G401 (cell line): ENCODE results near the gene MYO5A. TPM values are rescaled to one million over a fixed set of nuclear protein-coding genes. Genes with fewer than 3 reads are reported as not detected.

ENCODE experiments used
- DNase-seq: peaks from one replicate; pipeline ENCODE4 v3.0.0-alpha.2; 2015; ENCODE audit warnings: low spot score
- in situ Hi-C: cut with HindIII; loops from 2 replicates; pipeline ENCODE4 v1.10.0; 2016; ENCODE audit warnings: low sequenced_read_pairs, mixed read lengths
- total RNA-seq: library from RNA; depleted of rRNA; stranded (reverse); fragments of >200 nt; shearing (Covaris generic); gene quantifications from 2 replicates; pipeline ENCODE4 v1.2.3, GENCODE V29; 2014

MYO5A gene
- total RNA-seq, 1 experiment from 2014 or later: 10.0 TPM

- DNase-seq: peak; percentile 99
- in situ Hi-C loops: no loop called here
Measured at GRCh38 chr15:52318729-52319500, 209.8 kb downstream of the MYO5A start.

DNA sequence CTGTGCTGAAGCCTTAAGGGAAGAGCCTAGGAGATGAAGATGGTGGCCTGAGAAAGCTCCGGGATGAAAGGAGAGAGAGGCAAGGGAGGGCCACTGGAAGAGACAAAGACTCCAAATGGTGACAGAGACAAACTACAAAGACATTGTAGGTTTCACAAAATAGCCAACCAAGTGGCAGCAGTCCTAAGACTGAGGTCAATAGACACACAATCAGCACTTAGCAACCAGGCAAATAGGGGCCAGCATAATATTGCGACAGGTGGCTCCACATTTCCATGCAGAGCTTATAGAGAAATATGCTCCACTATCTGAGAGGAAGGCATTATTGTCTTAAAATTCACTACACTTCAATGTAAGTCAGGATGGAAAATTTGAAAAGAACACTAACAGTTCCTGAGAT lies 211.0 kb downstream of the MYO5A start:
- in situ Hi-C loops: no loop called here
- DNase-seq: no peak

DNA sequence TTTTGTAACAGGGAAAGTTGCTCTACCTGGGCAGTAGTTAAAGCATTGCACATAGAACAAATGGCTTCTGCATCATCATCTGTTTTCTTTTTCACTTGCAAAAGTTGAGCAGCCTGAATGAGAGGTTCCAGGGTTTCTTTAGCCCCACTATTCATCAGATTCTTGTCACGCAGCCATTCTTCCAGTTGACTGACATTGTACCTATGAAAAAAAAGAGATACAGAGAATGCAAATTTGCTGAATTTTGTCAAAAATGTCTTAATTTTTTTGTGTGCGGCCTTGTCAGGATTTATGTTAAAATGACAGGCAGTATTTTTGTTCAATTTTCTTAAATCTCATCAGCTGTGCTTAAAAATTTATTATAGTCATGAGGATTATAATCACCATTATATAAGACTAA lies 211.7 kb downstream of the MYO5A start:
- in situ Hi-C loops: no loop called here
- no peak for DNase-seq

GRCh38 chr15:52309154-52309548 lies 219.5 kb downstream of the MYO5A start:
- DNase-seq: no peak
- in situ Hi-C loops: no loop called here

- no peak for DNase-seq
- in situ Hi-C loops: no loop called here
Measured at GRCh38 chr15:52308446-52309153, 220.1 kb downstream of the MYO5A start.

DNA sequence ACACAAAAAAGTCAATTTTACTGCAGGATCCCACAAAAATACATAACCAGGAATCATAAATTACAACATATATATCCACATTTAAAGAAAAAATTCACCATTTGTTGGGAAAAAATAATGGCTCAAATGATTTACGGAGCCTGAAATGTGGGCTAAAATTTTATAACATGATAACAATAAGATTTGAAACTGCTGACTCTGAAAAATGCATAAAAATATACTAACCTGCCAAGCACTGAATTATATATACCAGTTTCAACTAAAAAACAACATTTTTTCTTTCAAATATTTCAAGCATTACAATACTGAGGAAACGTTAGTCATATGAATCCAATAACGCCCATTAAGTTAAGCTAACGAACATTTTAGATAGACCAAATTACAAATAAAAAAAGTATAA lies 220.8 kb downstream of the MYO5A start:
- in situ Hi-C loops: no loop called here

DNA sequence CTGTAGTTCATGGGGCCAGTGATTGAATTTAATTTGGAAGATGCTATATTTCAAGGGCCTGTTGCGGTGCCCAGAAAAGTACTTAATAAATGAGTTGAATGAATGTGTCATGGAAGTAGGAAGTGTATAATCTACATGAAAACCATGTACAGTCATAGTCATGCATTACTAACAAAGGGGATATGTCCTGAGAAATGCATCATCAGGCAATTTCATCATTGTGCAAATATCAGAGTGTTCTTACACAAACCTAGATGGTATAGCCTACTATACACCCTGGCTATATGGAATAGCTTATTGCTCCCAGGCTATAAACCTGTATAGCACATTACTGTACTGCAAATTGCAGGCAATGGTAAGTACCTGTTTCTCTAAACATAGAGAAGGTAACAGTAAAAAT lies 222.4 kb downstream of the MYO5A start:
- in situ Hi-C loops: no loop called here

More for the DNA sequence above, 220.8 kb downstream of the MYO5A start:
- DNase-seq: no peak

DNA sequence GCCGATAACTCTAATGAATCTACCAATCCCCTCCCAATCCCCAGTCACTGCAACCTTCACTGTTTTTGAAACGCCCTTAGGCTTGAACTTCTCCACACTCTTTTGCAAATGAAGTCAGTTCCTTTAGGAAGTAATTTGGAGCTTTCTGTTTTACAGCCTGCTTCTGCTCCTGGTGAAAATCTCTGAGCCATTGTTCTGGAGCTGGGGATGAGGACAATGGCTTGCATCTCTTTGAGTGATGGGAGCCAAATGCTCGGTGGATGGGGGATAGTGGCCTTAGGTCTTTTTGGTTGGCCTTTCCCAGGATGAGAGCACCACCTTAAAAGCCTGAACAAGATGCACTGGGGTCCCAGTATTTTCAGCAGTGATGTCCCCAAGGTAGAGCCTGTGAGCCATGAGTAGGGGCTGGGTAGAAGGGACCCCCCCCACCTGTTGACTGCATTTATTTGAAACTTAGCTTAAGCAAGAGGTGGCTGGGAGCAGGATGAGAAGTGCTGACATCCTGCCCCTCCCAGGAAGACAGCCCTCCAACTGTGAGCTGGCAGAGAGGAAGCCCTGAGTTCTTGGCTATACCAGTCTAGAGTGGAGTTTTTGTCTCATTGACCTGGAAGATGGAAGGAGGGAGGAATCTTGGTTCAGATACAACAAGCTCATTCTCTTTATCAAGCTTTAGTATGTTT lies 225.4 kb downstream of the MYO5A start:
- DNase-seq: no peak
- in situ Hi-C loops: no loop called here

More for the DNA sequence above, 222.4 kb downstream of the MYO5A start:
- no peak for DNase-seq

DNA sequence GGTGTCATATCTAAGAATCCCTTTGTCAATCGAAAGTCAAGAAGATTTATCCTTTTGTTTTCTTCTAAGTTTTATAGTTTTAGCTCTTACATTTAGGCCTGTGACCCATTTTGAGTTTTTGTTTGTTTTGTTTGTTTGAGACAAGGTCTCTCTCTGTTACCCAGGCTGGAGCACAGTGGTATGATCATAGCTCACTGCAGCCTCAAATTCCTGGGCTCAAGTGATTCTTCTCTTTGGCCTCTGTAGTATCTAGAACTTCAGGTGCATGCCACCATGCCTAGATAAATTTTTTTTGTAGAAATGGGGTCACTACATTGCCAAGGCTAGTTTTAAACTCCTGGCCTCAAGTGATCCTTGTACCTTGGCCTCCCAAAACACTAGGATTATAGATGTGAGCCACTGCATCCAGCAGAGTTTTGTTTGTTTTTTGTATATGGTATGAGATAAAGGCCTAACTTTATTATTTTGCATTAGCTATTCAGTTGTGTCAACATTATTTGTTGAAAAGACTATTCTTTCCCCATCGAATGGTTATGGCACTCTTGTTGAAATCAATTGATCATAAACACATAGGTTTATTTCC lies 227.3 kb downstream of the MYO5A start:
- no peak for DNase-seq
- in situ Hi-C loops: no loop called here

DNA sequence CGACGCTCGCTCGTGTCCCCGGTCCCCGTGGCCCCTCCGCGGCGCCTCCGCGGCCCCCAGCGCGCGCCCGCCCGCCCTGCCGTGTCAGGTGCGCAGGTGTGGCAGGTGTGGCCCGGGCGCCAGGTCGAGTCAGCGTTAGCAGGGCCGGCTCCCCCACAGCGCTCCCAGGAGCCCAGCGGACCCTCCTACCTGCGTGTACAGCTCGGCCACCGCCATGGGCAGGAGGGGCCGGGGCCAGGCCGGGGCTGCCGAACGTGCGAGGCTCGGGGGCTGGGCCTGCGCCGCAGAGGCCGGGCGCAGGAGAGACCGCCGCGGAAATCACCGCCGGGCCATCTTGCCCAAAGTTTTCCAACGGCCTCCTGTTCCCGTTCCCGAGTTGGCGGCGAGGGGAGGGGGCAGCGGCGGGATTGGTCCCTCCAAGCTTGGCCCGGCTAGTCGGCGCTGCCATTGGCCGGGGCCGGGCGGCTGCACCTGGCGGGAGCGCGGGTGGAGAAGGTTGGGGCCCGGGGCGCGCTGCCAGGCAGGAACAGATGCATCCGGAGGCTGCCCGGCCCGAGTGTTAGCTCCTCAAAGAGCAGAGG lies 233.2 kb downstream of the MYO5A start, which contains the start of gene MYO5C:
MYO5C (minus strand) TSS at position 384 of the 581 bp plus-strand sequence; CDS start at position 216, 168 bp downstream.
- in situ Hi-C loops: no loop called here
- DNase-seq: peak; percentile 94

GRCh38 chr15:52294881-52295420 lies 233.7 kb downstream of the MYO5A start:
- peak; percentile 58 for DNase-seq
- in situ Hi-C loops: no loop called here

GRCh38 chr15:52292780-52293392 lies 235.8 kb downstream of the MYO5A start:
- DNase-seq: peak; percentile 80
- in situ Hi-C loops: no loop called here

DNA sequence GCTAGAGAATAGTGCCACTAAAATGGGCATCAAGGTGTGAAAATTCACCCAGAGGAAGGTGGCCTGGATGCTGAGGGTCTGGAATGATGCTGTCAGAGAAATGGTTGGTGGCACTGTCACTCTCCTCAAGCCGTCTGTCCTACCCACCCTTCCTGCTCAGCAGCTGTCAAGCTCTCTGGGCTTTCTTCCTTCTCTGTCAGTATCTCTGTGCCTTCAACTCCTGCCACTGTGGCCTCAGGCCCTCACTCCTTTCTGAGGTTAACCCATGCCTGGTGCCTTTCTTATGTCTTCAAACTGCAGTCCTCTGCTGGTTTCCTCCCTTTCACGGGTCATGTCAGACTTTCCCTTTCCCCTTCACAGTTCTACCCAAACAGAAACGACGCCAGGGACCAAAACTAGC lies 237.5 kb downstream of the MYO5A start:
- in situ Hi-C loops: no loop called here
- DNase-seq: no peak

DNA sequence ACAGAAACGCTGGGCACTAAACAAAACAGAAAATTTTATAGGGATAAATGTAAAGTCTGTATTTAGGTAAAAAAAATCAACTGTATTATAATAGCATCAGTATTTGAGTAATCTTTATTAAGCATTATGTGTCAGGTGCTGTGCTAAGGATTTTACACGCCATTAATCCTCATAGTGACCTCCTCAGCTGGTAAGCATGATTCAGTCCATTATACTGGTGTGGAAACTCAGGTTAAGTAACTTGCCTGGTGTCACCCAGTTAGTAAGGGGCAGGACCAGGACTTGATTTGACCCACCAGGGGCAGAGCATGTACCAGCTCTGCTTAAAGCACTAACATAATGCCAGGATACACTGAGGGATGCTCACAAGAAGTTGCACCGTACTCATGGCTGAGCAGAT lies 237.9 kb downstream of the MYO5A start:
- no peak for DNase-seq
- in situ Hi-C loops: no loop called here

- in situ Hi-C loops: no loop called here
- DNase-seq: no peak
Measured at GRCh38 chr15:52290329-52290728, 238.4 kb downstream of the MYO5A start.

DNA sequence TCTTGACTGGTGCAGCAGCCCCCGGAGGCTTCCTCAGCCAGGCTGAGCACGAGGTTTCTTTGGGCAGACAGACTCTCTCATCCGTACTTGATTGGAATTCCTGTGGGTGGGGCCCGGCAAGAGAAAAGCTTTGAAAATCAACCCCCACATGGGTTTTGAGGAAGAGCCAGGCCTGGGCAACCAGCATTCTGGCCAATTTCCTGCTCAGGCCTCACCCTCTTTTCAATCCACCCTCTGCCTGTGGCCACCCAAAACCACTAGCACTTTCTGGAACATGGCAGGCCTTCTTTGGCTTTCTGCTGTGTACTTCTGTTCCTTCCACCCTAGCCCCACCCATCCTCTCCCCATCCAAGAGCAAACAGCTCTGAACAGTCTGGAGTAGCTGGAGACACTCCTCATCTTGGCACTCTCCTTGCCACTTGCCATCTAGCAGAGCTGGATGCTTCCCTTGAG lies 239.0 kb downstream of the MYO5A start:
- no peak for DNase-seq
- in situ Hi-C loops: no loop called here

DNA sequence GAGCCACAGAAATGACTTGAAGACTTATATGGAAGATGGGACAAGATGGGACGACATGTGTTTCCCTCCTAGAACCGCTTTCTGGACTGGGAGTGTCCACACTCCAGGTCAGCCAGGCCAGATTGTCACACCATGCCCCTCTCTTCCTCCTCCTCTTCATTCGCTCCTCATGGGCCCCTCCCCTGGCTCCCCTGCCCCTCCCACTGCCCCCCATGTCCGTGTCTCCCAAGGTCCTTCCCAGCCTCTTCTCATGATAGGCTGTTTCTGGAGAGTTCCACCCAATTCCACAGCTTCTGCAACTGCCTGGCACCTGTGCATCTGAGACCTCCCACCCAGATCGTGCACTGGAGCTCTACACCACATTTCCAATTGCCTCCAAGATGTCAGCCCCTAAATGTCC lies 239.7 kb downstream of the MYO5A start:
- DNase-seq: no peak
- in situ Hi-C loops: no loop called here

DNA sequence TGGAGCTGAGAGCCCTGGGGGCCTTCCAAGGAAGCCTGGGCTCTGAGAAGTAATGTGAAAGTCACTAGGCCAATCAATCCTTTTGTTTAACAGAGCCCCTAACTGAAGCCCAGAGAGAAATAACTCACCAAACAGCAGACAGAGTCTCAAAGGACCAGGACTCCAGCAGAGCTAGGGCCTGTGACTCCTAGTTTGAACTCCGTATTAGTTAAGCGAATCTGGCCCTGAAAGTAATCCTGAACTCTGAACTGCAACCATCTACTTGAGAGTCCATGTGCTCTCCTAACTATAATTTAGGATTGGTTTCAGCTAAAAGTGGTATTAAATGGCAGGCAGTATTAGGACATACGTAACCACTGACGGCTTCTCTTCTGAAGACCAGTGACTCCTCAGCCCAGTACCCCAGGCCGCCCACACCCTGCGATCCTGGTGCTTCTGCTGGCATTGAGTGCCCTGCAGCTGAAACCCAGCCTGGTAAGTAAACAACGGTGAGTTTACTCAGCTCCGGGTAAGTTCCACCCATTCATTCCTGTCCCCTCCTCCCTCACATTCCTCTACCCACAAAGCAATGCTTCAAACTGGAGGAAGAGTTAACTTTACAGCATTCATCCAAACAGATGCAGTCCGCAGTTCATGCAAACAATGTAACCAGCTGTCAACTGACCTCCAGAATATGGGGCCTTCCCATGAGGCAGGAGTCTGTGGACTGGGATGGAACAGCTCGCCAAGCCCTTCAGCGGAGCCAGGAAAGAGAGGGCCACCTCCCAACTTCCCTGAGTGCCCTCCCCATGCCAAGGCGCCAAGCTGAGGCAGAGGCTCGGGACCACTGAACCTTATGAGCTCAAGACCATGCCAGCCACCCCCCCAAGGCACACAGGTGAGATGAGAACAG lies 240.4 kb downstream of the MYO5A start:
- in situ Hi-C loops: no loop called here
- no peak for DNase-seq
